Caco-2 (cell line): ENCODE results near the gene BARX1. TPM values are rescaled to one million over a fixed set of nuclear protein-coding genes. Genes with fewer than 3 reads are reported as not detected.

Source experiments
- BruUV-seq: library from RNA; stranded (reverse); fragments of 400-500 nt; replicated peaks from 2 replicates; lab custom pipeline; 2021; lab: Mats Ljungman, UMichigan
- CTCF ChIA-PET: fragments of 300-600 bp; sonication (Branson Sonifier 250); formaldehyde crosslinking; loops from one replicate; lab custom pipeline; 2022; ENCODE audit warnings: antibody characterized with exemption; lab: Charles Lee
- POLR2A ChIA-PET: fragments of 300-600 bp; sonication (Branson Sonifier 250); formaldehyde crosslinking; loops from one replicate; lab custom pipeline; 2022; ENCODE audit warnings: antibody characterized with exemption; lab: Charles Lee
- DNase-seq, 2 experiments: peaks; one replicate each; pipeline versions ENCODE4 v3.0.0 to v3.0.0-alpha.2; 2020 to 2022
- H3K27me3 ChIP-seq: replicated peaks from 2 replicates; pipeline ENCODE4 v1.6.0; 2011; ENCODE audit warnings: low read length; ENCODE audit not compliant: control insufficient read depth, insufficient read depth
- H3K36me3 ChIP-seq: 2 replicates; pipeline ENCODE4 v1.5.1; 2011; ENCODE audit warnings: low read length; ENCODE audit not compliant: control insufficient read depth, insufficient read depth
- H3K4me1 ChIP-seq: fragments of 250-450 bp; sonication (Bioruptor Pico); 2 replicates; pipeline ENCODE4 v1.5.1; 2020; ENCODE audit warnings: mild to moderate bottlenecking
- H3K4me3 ChIP-seq: 2 replicates; pipeline ENCODE4 v1.5.1; 2011; ENCODE audit warnings: low read depth, mild to moderate bottlenecking, control low read depth, low read length
- H3K9me3 ChIP-seq: fragments of 250-450 bp; sonication (Bioruptor Pico); 2 replicates; pipeline ENCODE4 v1.5.1; 2020; ENCODE audit warnings: mild to moderate bottlenecking, moderate library complexity
- H3K27ac Mint-ChIP-seq: one replicate; pipeline ENCODE4 v1.8.0; 2022; ENCODE audit warnings: mixed read lengths; ENCODE audit not compliant: unreplicated experiment
- H3K27me3 Mint-ChIP-seq: one replicate; pipeline ENCODE4 v1.8.0; 2022; ENCODE audit warnings: mixed read lengths; ENCODE audit not compliant: insufficient read depth, unreplicated experiment
- H3K36me3 Mint-ChIP-seq: one replicate; pipeline ENCODE4 v1.8.0; 2022; ENCODE audit warnings: mild to moderate bottlenecking, mixed read lengths; ENCODE audit not compliant: insufficient read depth, unreplicated experiment
- H3K4me1 Mint-ChIP-seq: one replicate; pipeline ENCODE4 v1.8.0; 2022; ENCODE audit warnings: low read depth, mixed read lengths; ENCODE audit not compliant: unreplicated experiment
- H3K4me3 Mint-ChIP-seq: one replicate; pipeline ENCODE4 v1.8.0; 2022; ENCODE audit warnings: mild to moderate bottlenecking, moderate library complexity, mixed read lengths; ENCODE audit not compliant: unreplicated experiment
- H3K9me3 Mint-ChIP-seq: one replicate; pipeline ENCODE4 v1.8.0; 2022; ENCODE audit warnings: mixed read lengths; ENCODE audit not compliant: unreplicated experiment
- CTCF ChIP-seq, 2 experiments: fragments of 200-600 bp in 1 of 2; IDR thresholded peaks; 1 replicate in 1 of 2; 2 replicates in 1 of 2; pipeline versions ENCODE4 v1.5.1 to v1.8.0; 2011 to 2022; ENCODE audit warnings: antibody characterized with exemption in 1 of 2, control low read depth in 1 of 2, inconsistent platforms in 1 of 2, low read depth in 1 of 2, low read length in 1 of 2, mild to moderate bottlenecking in 1 of 2, moderate library complexity in 1 of 2; ENCODE audit not compliant: insufficient read depth in 1 of 2, severe bottlenecking in 1 of 2, unreplicated experiment in 1 of 2
- intact Hi-C: fragments of 100-400 bp; cut with micrococcal nuclease; formaldehyde crosslinking; loops from one replicate; pipeline ENCODE4 v1.10.0; 2022; ENCODE audit not compliant: unreplicated experiment
- total RNA-seq: library from RNA; stranded (reverse); gene quantifications from 2 replicates; pipeline ENCODE4 v1.2.3, GENCODE V29; 2022

BARX1 gene
- total RNA-seq, 1 experiment from 2014 or later, result not detected

- ChIA-PET POLR2A (no interaction called here), CTCF (no interaction called here)
- H3K9me3 Mint-ChIP-seq, result no peaks in the 10 kb centered on the region
- BruUV-seq, result no TSS peak
- DNase-seq, result no peak
- Histone ChIP-seq H3K4me1 (no peaks in the 10 kb centered on the region), H3K27me3 (no peaks in the 10 kb centered on the region), H3K9me3 (no peaks in the 10 kb centered on the region), H3K4me3 (no peak overlapping the region), H3K36me3 (no peaks in the 10 kb centered on the region)
- H3K4me1 Mint-ChIP-seq, result no peaks in the 10 kb centered on the region
- no peaks in the 10 kb centered on the region for H3K27me3 Mint-ChIP-seq
- intact Hi-C loops, result no loop called here
- TF ChIP-seq CTCF (IDR thresholded peaks at IDR 0.05; ENCODE audit: insufficient read depth in 1 of 2, low read depth in 1 of 2, low read length in 1 of 2, severe bottlenecking in 1 of 2, unreplicated experiment in 1 of 2), result no peak
- H3K27ac Mint-ChIP-seq, result no peak overlapping the region
- H3K4me3 Mint-ChIP-seq, result no peak overlapping the region
- H3K36me3 Mint-ChIP-seq, result no peaks in the 10 kb centered on the region
Observed at GRCh38 chr9:93969328-93969661, 14.1 kb upstream of the BARX1 start.

- ChIA-PET POLR2A (no interaction called here), CTCF (no interaction called here)
- DNase-seq, result peak in 1 of 2 experiments; percentile 15
- H3K27me3 Mint-ChIP-seq, result no peaks in the 10 kb centered on the region
- Histone ChIP-seq H3K27me3 (no peaks in the 10 kb centered on the region), H3K4me3 (no peak overlapping the region), H3K9me3 (no peaks in the 10 kb centered on the region), H3K4me1 (no peaks in the 10 kb centered on the region), H3K36me3 (no peaks in the 10 kb centered on the region)
- H3K9me3 Mint-ChIP-seq, result no peaks in the 10 kb centered on the region
- no peaks in the 10 kb centered on the region for H3K36me3 Mint-ChIP-seq
- no peak overlapping the region for H3K27ac Mint-ChIP-seq
- no peak for TF ChIP-seq CTCF (IDR thresholded peaks at IDR 0.05; ENCODE audit: insufficient read depth in 1 of 2, low read depth in 1 of 2, low read length in 1 of 2, severe bottlenecking in 1 of 2, unreplicated experiment in 1 of 2)
- no peak overlapping the region for H3K4me3 Mint-ChIP-seq
- H3K4me1 Mint-ChIP-seq, result no peaks in the 10 kb centered on the region
- BruUV-seq, result no TSS peak
- intact Hi-C loops, result no loop called here
Observed at GRCh38 chr9:93968451-93969327, 13.5 kb upstream of the BARX1 start.

GRCh38 chr9:93967020-93967803 lies 12.1 kb upstream of the BARX1 start:
- H3K9me3 ChIP-seq, result no peaks in the 10 kb centered on the region
- Mint-ChIP-seq H3K36me3 (no peaks in the 10 kb centered on the region), H3K4me1 (no peaks in the 10 kb centered on the region), H3K27ac (no peak overlapping the region), H3K27me3 (no peaks in the 10 kb centered on the region), H3K4me3 (no peak overlapping the region), H3K9me3 (no peaks in the 10 kb centered on the region)
- no peaks in the 10 kb centered on the region for H3K27me3 ChIP-seq
- no peak overlapping the region for H3K4me3 ChIP-seq
- H3K4me1 ChIP-seq, result no peaks in the 10 kb centered on the region
- POLR2A ChIA-PET, result no interaction called here
- intact Hi-C loops, result no loop called here
- no peak for DNase-seq
- BruUV-seq, result no TSS peak
- CTCF ChIA-PET, result no interaction called here
- H3K36me3 ChIP-seq, result no peaks in the 10 kb centered on the region
- TF ChIP-seq CTCF (IDR thresholded peaks at IDR 0.05; ENCODE audit: insufficient read depth in 1 of 2, low read depth in 1 of 2, low read length in 1 of 2, severe bottlenecking in 1 of 2, unreplicated experiment in 1 of 2), result no peak
